Suprapubic skin (tissue), 4 donors: Measurements from ENCODE around the gene C5AR2. TPM values are rescaled to one million over a fixed set of nuclear protein-coding genes. Genes with fewer than 3 reads are reported as not detected.

Experiments
- DNase-seq, 2 donors: peaks; one replicate each; pipeline ENCODE4 v3.0.0-alpha.2; 2019; ENCODE audit warnings: low spot score in 2 of 2
- H3K27ac ChIP-seq: fragments of 200-600 bp; sonication (generic); one replicate; pipeline ENCODE4 v1.5.1; 2019
- H3K27me3 ChIP-seq: fragments of 200-600 bp; sonication (generic); one replicate; pipeline ENCODE4 v1.5.1; 2019
- H3K36me3 ChIP-seq: fragments of 200-600 bp; sonication (generic); one replicate; pipeline ENCODE4 v1.5.1; 2019
- H3K4me1 ChIP-seq: fragments of 200-600 bp; sonication (generic); one replicate; pipeline ENCODE4 v1.5.1; 2019
- H3K4me3 ChIP-seq: fragments of 200-600 bp; sonication (generic); one replicate; pipeline ENCODE4 v1.5.1; 2019; ENCODE audit warnings: mild to moderate bottlenecking
- H3K9me3 ChIP-seq: fragments of 200-600 bp; sonication (generic); one replicate; pipeline ENCODE4 v1.5.1; 2019
- EP300 ChIP-seq: sonication (generic); formaldehyde crosslinking; IDR thresholded peaks from one replicate; pipeline ENCODE4 v1.6.1; 2017; ENCODE audit warnings: antibody characterized with exemption
- POLR2A ChIP-seq, 2 donors: fragments of 450-650 bp; IDR thresholded peaks; one replicate each; pipeline ENCODE4 v1.6.1; 2017; ENCODE audit warnings: antibody characterized with exemption in 2 of 2, mild to moderate bottlenecking in 2 of 2, moderate library complexity in 2 of 2
- POLR2AphosphoS5 ChIP-seq, 3 donors: sonication (generic); formaldehyde crosslinking; IDR thresholded peaks; one replicate each; pipeline ENCODE4 v1.6.1; 2017; ENCODE audit warnings: antibody characterized with exemption in 3 of 3
- WGBS: methylation state at CpG from one replicate; pipeline ENCODE4 v1.1.5; 2018; 5-methylcytosine and 5-hydroxymethylcytosine counted together
- total RNA-seq, 4 donors: library from RNA; depleted of rRNA; stranded (reverse); fragments of >200 nt; gene quantifications; one replicate each; pipeline ENCODE4 v1.1.0, GENCODE V29; 2016
- TF ChIP-seq, protein P1 (sequence below), 2 donors: fragments of 200-600 bp in 1 of 2; fragments of 450-650 bp in 1 of 2; sonication (generic) in 1 of 2; IDR thresholded peaks; one replicate each; pipeline ENCODE4 v1.5.1; 2016 to 2019; ENCODE audit warnings: antibody characterized with exemption in 2 of 2, mild to moderate bottlenecking in 1 of 2, moderate library complexity in 1 of 2

The C5AR2 gene
- total RNA-seq, 4 donors from 2014 or later, result 0.68 to 3.1 (median 1.5) TPM

DNA sequence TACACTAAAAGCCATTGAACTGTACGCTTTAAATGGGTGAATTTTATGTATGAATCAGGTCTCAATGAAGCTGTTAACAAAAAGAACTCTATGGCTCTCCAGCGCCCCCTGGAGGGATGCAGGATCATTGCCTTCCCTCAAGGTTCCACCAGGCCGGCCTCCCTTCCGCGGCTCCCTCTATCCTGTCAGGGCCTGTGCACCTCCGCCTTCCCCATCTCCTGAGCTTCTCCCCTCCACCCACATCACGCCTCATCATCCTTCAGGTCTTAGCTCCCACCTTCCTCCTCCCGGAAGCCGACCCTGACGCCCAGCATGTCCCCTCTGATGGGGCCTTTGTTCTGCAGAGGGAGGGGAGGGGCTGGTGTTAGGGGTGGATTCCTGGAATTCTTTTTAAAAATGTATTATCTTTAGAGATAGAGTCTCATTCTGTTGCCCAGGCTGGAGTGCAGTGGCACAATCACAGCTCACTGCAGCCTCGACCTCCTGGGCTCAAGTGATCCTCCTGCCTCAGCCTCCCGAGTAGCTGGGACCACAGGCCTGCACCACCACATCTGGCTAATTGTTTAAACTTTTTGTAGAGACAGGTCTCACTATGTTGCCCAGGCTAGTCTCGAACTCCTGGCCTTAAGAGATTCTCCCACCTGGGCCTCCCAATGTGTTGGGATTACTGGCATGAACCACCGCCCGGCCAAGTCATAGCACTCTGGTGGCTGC, 59.7 kb downstream of the C5AR2 start:
- no peak overlapping the region for H3K27ac ChIP-seq
- TF ChIP-seq POLR2A (IDR thresholded peaks at IDR 0.05), result no peak
- no peak for TF ChIP-seq POLR2AphosphoS5 (IDR thresholded peaks at IDR 0.05)
- TF ChIP-seq, protein P1, sequence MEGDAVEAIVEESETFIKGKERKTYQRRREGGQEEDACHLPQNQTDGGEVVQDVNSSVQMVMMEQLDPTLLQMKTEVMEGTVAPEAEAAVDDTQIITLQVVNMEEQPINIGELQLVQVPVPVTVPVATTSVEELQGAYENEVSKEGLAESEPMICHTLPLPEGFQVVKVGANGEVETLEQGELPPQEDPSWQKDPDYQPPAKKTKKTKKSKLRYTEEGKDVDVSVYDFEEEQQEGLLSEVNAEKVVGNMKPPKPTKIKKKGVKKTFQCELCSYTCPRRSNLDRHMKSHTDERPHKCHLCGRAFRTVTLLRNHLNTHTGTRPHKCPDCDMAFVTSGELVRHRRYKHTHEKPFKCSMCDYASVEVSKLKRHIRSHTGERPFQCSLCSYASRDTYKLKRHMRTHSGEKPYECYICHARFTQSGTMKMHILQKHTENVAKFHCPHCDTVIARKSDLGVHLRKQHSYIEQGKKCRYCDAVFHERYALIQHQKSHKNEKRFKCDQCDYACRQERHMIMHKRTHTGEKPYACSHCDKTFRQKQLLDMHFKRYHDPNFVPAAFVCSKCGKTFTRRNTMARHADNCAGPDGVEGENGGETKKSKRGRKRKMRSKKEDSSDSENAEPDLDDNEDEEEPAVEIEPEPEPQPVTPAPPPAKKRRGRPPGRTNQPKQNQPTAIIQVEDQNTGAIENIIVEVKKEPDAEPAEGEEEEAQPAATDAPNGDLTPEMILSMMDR (IDR thresholded peaks at IDR 0.05), result peak; percentile 80 to 90
- TF ChIP-seq EP300, result no peak
- H3K4me3 ChIP-seq, result no peak overlapping the region
- no peaks in the 10 kb centered on the region for H3K27me3 ChIP-seq
- H3K36me3 ChIP-seq, result no peaks in the 10 kb centered on the region
- no peaks in the 10 kb centered on the region for H3K4me1 ChIP-seq
- peak; percentile 86 to 89 for DNase-seq
- 35% methylated on average over 15 of the region's 15 CpGs for WGBS
- H3K9me3 ChIP-seq, result no peaks in the 10 kb centered on the region

Other genes with a start within 250 kb of the C5AR2 start
- gene ZC3H4, start 218.4 kb upstream of the C5AR2 start, total RNA-seq, result 10 to 100 TPM; 24.2 to 42.8 (median 31.7) TPM
- gene SAE1, start 201.3 kb upstream of the C5AR2 start, total RNA-seq, result 10 to 100 TPM; 22.4 to 51.9 (median 44.7) TPM
- 10 to 100 TPM in 2 of 4 donors, 1 to 10 TPM in 2; 5.6 to 13.6 (median 9.7) TPM for gene BBC3, start 101.0 kb upstream of the C5AR2 start, total RNA-seq
- 10 to 100 TPM; 24.6 to 33.2 (median 27.4) TPM for gene CCDC9, start 75.7 kb upstream of the C5AR2 start, total RNA-seq
- 10 to 100 TPM in 2 of 4 donors, 1 to 10 TPM in 2; 6.6 to 13.5 (median 10.6) TPM for gene INAFM1, start 57.3 kb upstream of the C5AR2 start, total RNA-seq
- 1 to 10 TPM; 1.2 to 2.4 (median 1.5) TPM for gene C5AR1, start 22.3 kb upstream of the C5AR2 start, total RNA-seq
- gene DHX34, start 17.1 kb downstream of the C5AR2 start, total RNA-seq, result 10 to 100 TPM; 21.6 to 32.2 (median 25.3) TPM
- 1 to 10 TPM; 1.6 to 5.5 (median 3.1) TPM for gene MEIS3, start 87.4 kb downstream of the C5AR2 start, total RNA-seq
- gene SLC8A2, start 139.7 kb downstream of the C5AR2 start, total RNA-seq, result 1 to 10 TPM in 1 of 4 donors, under 1 TPM in 2, not detected in 1; 0.26 to 1.2 (median 0.38) TPM
- gene KPTN, start 152.0 kb downstream of the C5AR2 start, total RNA-seq, result 10 to 100 TPM in 1 of 4 donors, 1 to 10 TPM in 3; 4.3 to 16.3 (median 5.9) TPM
- 100 to 1,000 TPM; 170 to 232 (median 193) TPM for gene NAPA, start 182.9 kb downstream of the C5AR2 start, total RNA-seq
- gene ZNF541, start 241.0 kb downstream of the C5AR2 start, total RNA-seq, result under 1 TPM in 3 of 4 donors, not detected in 1; 0.49 to 0.80 (median 0.51) TPM